WERI-Rb-1 (cell line): Measurements from ENCODE around the gene NR0B2.
"Not testable (repeated sequence)": the region's sequence is repeated elsewhere in the genome, so short reads cannot be mapped to it uniquely, and the experiment has no call there.

Experiments
- DNase-seq: peaks from one replicate; pipeline ENCODE4 v3.0.0-alpha.2; 2020
- H3K27ac ChIP-seq: fragments of 250-450 bp; sonication (Bioruptor Pico); 2 replicates; pipeline ENCODE4 v1.5.1; 2020; ENCODE audit warnings: mild to moderate bottlenecking, moderate library complexity
- H3K27me3 ChIP-seq: fragments of 250-450 bp; sonication (Bioruptor Pico); 2 replicates; pipeline ENCODE4 v1.5.1; 2021; ENCODE audit warnings: mild to moderate bottlenecking, low read depth, moderate library complexity; ENCODE audit not compliant: insufficient read depth, severe bottlenecking
- H3K36me3 ChIP-seq: fragments of 250-450 bp; sonication (Bioruptor Pico); 2 replicates; pipeline ENCODE4 v1.5.1; 2020; ENCODE audit warnings: mild to moderate bottlenecking, moderate library complexity
- H3K4me3 ChIP-seq: 2 replicates; pipeline ENCODE4 v1.5.1; 2011; ENCODE audit warnings: low read depth, mild to moderate bottlenecking, control low read depth, low read length
- H3K9me3 ChIP-seq: fragments of 250-450 bp; sonication (Bioruptor Pico); 2 replicates; pipeline ENCODE4 v1.5.1; 2021; ENCODE audit warnings: mild to moderate bottlenecking, moderate library complexity; ENCODE audit not compliant: severe bottlenecking
- CTCF ChIP-seq: IDR thresholded peaks from 2 replicates; pipeline ENCODE4 v1.5.1; 2011; ENCODE audit warnings: low read depth, mild to moderate bottlenecking, control low read depth, inconsistent platforms, low read length

The NR0B2 gene

GRCh38 chr1:26882696-26883463, 30.9 kb downstream of the NR0B2 start:
- no peak for TF ChIP-seq CTCF
- no peak for DNase-seq
- Histone ChIP-seq H3K27ac (no peak overlapping the region), H3K9me3 (no peaks in the 10 kb centered on the region), H3K27me3 (no peaks in the 10 kb centered on the region), H3K4me3 (no peak overlapping the region), H3K36me3 (peaks cover 74% of the 10 kb centered on the region)

- DNase-seq, H3K9me3 ChIP-seq, H3K4me3 ChIP-seq, H3K27ac ChIP-seq, H3K27me3 ChIP-seq: not testable (repeated sequence)
- H3K36me3 ChIP-seq: peaks cover 72% of the 10 kb centered on the region
These were observed 32.2 kb downstream of the NR0B2 start for GRCh38 chr1:26881611-26882010.

GRCh38 chr1:26879793-26880192, 34.0 kb downstream of the NR0B2 start:
- Histone ChIP-seq H3K4me3 (no peak overlapping the region), H3K36me3 (peaks cover 56% of the 10 kb centered on the region), H3K27ac (no peak overlapping the region), H3K9me3 (no peaks in the 10 kb centered on the region), H3K27me3 (no peaks in the 10 kb centered on the region)
- no peak for DNase-seq
- TF ChIP-seq CTCF: no peak

- no peak for TF ChIP-seq CTCF
- no peaks in the 10 kb centered on the region for H3K27me3 ChIP-seq
- H3K36me3 ChIP-seq: peaks cover 34% of the 10 kb centered on the region
- no peak overlapping the region for H3K4me3 ChIP-seq
- H3K9me3 ChIP-seq: no peaks in the 10 kb centered on the region
- no peak for DNase-seq
- no peak overlapping the region for H3K27ac ChIP-seq
These were observed 36.4 kb downstream of the NR0B2 start for GRCh38 chr1:26877326-26877725.

- H3K4me3 ChIP-seq: no peak overlapping the region
- no peaks in the 10 kb centered on the region for H3K9me3 ChIP-seq
- no peaks in the 10 kb centered on the region for H3K27me3 ChIP-seq
- no peak for TF ChIP-seq CTCF
- H3K27ac ChIP-seq: peak overlapping the region; percentile 70
- DNase-seq: peak; percentile 74
- H3K36me3 ChIP-seq: peaks cover 18% of the 10 kb centered on the region
These were observed 38.9 kb downstream of the NR0B2 start for GRCh38 chr1:26874896-26875295.

GRCh38 chr1:26873097-26873496, 40.7 kb downstream of the NR0B2 start:
- not testable (repeated sequence) for DNase-seq, H3K9me3 ChIP-seq, H3K27me3 ChIP-seq, H3K4me3 ChIP-seq, H3K36me3 ChIP-seq, H3K27ac ChIP-seq
